Activated T-cell treated with anti-CD3 and anti-CD28 coated beads for 24 hours (primary cell): ENCODE measurements around the gene PRRC2C.
"Not testable (repeated sequence)": the region's sequence is repeated elsewhere in the genome, so short reads cannot be mapped to it uniquely, and the experiment has no call there.

Source experiments
- DNase-seq: peaks from one replicate; pipeline ENCODE4 v3.0.0-alpha.2; 2020; ENCODE audit warnings: low read depth

PRRC2C gene

DNA sequence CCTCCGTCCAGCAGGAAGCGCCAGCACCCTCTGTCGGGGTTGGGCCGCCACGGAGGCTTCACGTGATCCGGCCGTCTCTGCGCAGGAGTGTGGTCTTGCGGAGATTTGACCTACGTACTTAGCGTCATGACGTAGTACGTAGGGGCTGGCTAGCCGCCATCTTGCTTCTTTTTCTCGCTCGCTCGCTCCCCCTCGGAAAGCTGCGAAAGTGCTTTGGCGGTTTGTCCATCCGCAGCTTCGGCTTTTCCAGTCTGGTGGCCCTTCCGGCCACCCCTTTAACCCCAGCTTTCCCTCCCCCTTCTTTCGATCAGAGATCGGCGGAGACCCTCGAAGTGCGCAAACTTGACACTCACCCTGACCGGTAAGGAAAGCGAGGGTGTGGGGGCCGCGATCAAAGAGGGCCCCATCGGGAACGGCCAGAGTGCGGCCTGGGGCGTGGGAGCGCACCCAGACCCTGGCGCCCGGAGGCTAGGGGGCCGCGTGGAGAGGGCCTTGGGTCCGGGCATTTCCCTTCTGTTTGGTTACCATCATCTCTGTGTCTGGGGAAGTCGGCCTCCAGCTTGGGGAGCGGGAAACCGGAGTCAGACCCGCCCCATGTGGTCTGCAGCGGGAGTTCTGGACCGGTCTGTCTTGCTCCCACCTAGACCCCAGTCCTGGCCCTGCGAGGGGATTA is at the start of gene PRRC2C:
PRRC2C (plus strand) TSS at position 156 of the 673 bp plus-strand sequence. CDS start 26,559 bp downstream, outside the sequence.
- peak; percentile 91 for DNase-seq

DNA sequence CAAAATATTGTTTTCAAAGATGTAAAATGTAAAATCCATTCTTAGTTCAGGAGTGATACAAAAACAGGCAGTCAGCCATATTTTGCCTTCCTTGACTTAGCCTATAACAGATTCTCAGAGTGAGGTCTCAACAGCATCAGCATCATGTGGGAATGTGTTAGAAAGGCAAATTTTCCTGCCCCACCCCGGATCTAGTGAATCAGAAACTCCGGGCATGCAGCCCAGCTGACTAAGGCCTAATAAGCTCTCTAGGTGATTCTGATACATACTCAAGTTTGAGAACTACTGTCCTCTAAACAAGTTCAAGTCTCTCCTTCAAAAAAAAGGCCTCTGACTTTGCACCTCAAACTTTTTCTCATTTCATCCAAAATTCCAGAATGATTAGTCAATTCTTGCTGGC is 46.9 kb upstream of the PRRC2C start:
- no peak for DNase-seq

DNA sequence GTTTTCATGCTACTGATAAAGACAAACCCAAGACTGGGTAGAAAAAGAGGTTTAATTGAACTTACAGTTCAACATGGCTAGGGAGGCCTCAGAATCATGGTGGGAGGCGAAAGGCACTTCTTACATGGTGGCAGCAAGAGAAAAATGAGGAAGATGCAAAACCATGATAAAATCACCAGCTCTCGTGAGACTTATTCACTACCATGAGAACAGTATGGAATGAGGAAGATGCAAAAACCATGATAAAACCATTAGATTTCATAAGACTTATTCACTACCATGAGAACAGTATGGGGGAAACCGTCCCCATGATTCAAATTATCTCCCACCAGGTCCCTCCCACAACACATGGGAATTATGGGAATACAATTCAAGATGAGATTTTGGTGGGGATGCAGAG is 45.1 kb upstream of the PRRC2C start:
- not testable (repeated sequence) for DNase-seq

DNA sequence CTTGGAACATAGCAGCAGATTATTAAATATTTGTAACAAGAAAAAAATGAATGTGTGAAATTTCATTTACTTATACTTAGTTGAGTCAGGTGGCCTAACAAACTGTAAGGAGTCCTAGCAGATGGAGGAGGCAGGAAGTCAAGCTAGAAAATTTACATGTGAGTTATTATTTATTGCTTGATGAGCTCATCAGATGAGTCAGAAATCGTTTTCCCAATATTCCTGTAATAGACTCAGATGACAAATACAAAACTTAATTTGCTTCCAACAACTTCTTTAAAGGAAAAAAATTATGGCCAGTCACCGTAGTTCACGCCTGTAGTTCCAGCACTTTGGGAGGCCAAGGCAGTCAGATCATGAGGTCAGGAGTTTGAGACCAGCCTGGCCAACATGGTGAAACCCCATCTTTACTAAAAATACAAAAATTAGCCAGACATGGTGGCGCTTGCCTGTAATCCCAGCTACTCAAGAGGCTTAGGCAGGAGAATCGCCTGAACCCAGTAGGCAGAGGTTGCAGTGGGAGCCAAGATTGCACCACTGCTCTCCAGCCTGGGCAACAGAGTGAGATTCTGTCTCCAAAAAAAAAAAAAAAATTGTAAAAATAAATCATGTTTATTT is 43.9 kb upstream of the PRRC2C start:
- DNase-seq: not testable (repeated sequence)

DNA sequence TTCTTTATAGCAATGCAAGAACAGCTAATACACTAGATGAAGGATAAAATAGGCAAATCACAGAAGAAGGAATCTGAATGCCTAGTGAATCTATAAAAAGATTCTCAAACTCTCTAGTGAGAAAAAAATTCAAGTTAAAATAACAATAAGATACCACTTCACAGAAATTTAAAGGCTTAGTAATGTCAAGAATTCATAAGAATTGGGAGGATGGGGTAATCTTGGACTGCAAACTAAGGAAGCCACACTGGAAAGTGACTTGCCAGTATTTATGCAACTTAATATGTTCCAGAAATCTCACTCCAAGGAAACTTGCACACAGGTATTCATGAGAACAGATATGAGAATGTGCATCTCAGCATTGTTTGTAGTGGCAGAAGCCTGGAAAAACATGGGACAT is 38.9 kb upstream of the PRRC2C start:
- DNase-seq: no peak

DNA sequence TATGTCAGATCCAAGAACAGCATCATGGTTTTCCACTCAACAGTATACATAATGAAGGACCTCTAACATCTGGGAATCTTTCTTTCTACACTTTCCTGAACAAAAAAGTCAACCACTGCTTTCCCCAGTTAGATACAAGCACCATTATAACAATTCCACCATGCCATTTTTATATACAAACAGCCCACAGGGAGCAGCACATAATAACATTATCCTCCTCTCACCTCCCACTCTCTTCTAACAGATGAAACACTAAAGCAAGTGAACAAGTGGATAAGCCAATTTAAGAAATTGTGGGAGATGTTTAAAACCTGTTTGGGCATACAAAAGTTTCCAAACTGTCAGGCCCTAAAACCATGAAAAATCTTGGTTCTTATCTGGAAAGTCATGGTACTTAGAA is 29.4 kb upstream of the PRRC2C start:
- DNase-seq: no peak

DNA sequence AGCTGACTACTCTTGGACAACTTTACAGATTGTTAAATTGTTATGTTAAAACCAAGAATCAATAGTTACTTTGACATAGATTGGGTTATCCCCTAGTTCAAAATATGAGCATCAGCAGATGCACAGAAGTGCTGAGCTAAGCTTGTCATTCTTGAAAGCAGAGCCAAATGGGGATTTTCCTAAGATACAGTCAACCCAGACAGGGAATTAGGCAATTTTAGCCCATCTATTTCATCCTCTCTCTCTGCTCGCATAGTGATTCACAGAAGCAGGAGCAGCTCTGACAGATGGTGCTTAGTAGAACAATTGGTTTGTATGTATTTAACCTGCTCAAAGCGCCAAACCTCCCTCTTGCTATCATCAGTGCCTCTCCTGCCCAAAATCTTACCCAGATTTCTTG is 27.9 kb upstream of the PRRC2C start:
- DNase-seq: no peak

DNA sequence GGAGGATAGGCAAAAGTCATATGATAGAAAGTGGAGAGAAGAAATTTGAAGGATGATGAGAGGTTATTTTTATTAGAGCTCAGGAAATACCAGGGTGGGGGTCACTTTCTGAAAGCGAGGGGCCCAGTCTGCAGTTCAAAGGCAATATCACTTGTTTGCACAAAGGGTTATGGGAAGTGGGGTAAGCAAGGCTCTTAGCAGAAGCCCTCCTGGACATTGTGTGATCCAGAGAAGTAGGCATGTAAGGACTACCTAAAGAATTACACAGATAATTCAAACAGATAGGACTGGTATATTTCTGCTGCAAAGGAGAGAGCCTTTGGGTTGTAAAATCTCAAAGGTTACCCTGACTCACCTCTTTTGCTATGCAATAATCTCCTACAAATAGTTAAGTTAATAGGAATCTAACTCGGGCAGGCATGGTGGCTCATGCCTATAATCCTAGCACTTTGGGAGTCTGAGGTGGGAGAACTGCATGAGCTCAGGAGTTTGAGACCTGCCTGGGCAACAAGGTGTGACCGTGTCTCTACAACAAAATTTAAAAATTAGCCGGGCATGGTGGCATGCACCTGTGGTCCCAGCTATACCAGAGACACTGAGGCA is 25.2 kb upstream of the PRRC2C start:
- no peak for DNase-seq

DNA sequence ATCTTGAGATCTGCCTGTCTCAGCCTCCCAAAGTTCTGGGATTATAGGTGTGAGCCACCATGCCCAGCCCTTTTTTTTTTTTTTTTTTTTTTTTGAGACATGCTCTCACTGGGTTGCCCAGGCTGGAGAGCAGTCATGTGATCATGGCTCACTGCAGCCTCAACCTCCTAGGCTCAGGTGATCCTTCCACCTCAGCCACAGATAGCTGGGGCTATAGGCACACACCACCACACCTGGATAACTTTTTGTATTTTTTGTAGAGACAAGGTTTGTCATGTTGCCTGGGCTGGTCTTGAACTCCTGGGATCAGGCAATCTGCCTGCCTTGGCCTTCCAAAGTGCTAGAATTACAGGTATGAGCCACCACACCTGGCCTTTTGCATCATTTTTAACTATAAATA is 17.7 kb upstream of the PRRC2C start:
- DNase-seq: no peak

DNA sequence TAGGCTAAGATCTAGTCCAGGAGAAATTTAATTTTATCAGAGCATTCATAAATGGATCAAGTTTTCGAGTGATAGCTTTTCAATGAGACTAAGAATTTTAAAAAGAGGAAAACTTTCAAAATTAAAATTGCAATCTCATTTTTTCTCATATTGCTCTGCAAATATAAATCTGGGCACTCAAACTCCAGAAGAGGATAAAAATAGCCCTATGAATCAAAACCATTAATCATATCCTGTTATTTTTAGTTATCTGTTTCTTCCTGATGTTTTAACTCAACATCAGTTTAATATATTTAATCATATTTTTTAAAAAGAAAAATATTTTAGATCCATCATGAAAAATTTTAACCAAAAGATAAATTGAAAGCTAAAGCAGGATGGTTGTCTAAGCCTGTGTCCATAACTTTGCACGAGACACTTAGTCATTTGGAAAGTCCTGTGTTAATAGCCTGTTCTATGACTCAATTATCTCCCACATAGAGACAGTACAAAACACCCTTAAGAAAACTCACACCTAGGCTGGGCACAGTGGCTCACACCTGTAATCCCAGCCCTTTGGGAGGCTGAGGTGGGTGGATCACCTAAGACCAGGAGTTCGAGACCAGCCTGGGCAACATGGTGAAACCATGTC is 17.1 kb upstream of the PRRC2C start:
- no peak for DNase-seq

DNA sequence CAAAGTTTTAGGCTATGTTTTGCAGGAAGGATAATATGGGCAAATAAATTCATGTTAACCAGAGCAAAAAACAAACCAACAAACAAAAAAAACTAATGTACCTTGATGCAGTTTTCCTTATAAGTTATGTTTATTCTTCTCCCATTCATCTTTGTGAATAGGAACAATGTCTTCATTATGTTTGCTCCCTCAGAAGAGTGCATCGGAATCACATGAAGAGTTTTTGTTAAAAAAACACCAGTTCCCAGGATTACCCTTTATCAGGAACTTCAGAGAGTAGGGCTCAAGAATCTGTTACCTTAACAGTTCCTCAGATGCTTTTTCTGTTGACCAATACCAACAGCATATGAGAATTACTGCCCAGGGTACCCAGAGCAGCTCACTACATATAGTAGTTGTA is 14.6 kb upstream of the PRRC2C start:
- DNase-seq: no peak

DNA sequence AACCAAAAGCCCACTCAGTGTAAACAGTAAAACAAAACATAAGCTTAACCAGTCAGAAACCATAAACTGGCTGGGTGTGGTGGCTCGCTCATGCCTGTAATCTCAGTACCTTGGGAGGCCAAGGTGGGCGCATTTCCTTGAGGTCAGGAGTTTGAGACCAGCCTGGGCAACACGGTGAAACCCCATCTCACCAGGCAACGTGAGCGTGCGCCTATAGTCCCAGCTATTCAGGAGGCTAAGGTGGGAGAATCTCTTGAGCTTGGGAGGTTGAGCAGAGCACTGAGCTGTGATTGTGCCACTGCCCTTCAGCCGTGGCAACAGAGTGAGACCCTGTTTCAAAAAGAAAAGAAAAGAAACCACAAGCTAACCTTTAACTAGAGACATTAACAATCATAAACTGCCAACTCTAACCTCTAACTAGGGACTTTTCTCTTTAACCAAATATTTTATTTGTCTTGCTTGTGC is 13.1 kb upstream of the PRRC2C start:
- no peak for DNase-seq

DNA sequence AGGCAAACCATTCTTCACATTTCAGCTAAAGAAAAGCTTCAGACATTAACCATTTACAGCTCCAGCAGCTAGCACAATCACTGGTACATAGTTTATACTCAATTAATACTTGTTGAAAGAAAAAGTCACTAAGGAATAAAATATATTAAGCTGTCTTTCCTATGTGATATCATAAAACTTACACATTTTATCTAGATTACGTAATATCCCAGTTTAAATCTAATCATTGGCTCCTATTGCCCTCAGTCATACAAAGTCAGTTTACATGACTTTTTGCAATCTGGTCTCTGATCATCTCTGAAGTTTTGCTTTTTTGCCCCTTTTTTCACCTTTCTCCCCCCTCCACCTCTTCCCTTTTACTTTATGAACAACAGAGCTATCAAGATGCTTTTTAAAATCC is 8.5 kb upstream of the PRRC2C start:
- DNase-seq: no peak

DNA sequence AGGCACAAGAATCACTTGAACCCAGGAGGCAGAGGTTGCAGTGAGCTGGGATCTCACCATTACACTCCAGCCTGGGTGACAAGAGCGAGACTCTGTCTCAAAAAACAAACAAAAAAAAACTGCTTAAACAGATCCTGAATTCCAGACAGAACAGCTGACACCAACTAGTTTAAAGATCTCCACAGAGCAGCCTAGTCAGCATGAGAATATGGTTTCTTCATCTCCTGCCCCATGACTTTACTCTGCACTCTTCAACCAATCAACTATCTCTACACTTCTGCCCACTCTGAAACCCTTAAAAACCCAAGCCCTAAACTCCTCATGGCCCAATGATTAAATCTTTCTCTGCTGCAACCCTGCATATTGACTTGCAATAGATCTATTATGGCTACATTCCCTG is 7.5 kb upstream of the PRRC2C start:
- no peak for DNase-seq

DNA sequence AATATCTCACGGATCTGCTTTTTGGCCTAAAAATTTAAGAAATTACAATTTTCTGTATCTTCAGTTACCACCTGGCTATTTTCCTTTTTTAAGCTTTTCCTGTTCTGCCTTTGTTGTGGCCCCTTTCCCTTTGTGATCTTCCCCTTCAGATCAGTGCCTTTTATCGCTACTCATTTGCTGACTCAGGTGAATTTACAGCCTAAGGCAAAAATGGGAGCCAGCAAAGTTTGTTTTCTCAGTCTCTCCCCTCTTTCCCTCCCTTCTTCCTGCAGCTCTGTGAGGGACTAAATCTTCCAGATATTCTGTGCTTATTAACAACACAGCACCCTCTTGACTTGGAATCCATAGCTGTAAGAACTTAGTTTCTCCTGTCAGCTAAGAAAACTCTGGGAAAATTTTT is 5.3 kb upstream of the PRRC2C start:
- no peak for DNase-seq

DNA sequence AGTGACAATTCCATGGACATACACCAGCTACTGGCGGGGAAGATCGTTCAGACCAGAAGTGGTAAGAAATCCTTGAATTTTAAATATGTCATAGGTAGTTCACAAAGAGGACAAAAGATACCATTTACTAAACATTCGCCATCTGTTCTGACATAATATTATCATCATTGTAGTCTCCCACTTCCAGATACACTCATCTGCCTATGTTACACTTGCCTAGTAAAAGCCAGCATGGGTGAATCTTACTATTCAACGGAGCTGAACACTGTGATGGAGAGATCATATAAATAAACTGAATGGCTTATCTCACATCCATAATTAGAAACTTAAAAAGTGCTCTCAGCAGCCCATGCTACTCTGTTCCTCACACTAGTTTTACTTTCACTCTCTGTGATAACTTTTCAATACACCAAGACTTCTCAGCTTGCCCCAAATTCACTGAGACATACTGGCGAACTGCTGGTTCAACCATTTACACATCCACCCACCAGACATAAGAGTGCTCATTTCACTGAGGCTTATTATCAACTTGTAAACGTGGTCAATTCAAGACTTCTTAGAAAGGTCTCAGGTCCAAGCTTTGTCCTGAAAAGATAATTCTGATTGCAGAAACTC is 463 bp upstream of the PRRC2C start:
- no peak for DNase-seq

DNA sequence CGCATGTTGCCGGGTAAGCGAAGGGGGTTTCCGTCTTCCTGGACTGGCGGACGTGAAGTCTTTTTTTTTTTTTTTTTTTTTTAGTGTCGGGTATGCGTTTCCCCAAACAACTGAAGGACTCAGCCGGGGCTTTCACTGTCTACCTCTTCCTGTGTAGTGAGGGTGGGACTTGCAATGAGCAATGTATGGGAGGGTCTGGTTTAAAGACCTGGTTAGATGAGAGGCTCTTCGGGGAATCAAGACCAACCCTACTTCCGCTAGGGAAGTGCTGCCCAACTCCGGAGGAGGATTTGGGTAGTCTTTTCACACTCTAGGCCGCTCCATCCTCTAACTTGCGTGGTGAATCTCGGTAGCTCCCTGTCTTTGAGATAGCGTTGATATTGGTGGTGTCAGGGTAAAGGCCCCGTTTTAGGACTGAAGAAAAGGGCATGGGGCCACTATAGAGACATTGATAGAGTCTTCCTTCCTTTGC is 754 bp downstream of the PRRC2C start:
- DNase-seq: peak; percentile 57

DNA sequence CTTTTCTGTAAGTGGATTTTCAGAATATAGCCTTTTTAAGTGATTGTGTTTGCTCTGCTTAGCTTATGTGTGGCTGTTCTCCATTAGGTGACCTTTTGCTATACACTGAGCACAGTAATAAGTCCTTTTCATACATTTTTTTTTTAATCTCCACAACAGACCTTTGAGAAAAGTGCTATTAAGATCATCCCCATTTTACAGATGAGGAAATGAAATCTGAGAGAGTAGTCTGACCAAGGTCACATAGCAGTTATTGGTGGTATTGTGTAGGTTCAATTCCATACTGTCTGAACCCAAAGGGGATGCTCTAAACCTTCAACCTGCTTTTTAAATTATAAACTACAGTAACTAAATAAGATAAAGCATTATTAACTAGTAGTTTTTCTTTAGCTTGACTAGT is 1.7 kb downstream of the PRRC2C start:
- no peak for DNase-seq

DNA sequence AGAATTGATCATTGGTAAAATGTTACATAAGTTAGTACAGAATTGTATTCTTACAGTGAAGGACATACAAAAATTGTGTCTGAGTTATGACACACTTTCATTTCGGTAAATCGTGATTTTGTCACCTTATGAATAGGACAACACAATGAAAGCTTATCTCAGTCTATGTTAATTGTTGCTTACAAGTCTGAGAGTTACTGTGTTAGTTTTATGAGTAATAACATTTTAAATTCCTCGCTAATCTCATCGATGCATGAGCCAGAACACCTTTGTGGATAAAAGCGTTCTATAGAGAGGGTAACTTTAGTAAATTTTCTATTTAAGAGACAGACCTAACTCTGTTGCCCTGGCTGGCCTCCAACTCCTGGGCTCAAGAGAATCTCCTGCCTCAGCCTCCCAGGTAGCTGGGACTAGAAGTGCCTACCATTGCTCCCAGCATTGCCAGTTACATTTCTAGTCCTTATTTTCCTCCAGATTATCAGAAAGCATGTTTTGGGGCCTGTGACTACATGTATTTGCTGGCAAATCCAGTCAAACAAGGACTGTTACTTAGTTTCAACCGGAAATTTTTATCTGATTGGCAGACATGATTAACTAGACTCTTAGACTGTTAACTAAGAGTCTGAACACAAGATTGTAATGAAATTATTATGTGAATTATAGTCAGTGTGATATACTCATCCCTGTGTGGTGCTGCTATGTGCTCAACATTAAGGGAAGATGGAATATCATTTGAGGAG is 3.0 kb downstream of the PRRC2C start:
- DNase-seq: no peak

DNA sequence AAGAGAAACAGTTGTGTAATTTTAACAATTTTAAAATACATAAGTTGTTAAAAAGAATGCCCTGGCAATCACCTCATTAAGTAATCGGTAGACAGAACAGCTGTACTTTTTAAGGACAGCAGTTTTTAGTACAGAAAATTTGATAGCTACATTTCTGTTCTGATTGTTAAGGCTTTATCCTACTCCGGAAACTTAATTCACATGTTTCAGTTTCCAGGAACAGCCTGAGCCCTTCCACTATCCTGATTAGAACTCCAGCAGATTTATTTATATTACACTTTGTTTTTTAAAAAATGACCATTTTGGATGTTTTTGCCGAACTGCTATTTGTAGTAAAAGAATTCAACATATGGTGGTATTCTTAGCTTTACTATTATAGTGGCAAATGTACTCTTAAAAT is 8.7 kb downstream of the PRRC2C start:
- DNase-seq: no peak

DNA sequence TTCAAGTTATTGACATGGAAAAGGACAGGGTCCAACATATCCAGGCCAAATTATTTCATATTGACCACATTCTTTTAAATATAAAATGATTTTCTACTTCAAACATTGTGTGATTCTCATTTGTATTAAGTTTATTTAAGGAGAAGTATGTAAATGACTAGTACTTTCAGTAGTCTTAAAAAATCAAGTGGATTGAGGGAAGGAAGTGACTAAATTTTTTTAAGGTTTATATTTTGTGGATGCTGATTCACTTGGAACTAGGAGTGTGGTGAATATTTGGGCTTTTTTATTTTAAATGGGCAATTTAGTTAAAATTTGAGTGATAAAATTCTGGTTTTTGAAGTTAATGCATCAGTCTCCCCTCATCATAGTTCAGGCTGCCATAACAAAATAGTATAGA is 10.1 kb downstream of the PRRC2C start:
- no peak for DNase-seq

DNA sequence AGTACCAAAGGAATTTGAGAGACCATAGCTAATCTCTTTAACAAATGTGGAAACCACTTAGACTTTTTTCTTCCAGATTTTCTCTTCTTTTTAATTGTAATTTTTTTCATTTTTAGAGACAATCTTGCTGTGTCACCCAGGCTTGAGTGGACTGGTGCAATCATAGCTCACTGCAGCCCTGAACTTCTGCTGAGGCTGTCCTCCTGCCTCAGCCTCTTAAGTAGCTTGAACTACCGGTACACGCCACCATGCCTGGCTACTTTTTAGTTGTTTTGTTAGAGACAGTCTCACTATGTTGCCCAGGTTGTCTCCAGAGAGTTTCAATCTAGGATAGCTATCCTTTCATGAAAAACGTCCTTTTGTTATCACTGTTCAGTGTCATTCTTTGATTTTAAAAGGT is 15.0 kb downstream of the PRRC2C start:
- no peak for DNase-seq
